Neuronal stem cell (in vitro differentiated cells): Measurements from ENCODE around the gene MGLL.

Experiments
- DNase-seq: peaks from one replicate; pipeline ENCODE4 v3.0.0-alpha.2; 2013; ENCODE audit warnings: low spot score
- H2AFZ ChIP-seq: one replicate; pipeline ENCODE4 v1.6.1; 2013; ENCODE audit warnings: mild to moderate bottlenecking, low read length, inconsistent platforms
- H2AK5ac ChIP-seq: 2 replicates; pipeline ENCODE4 v1.6.1; 2013; ENCODE audit warnings: low read depth, mild to moderate bottlenecking, inconsistent platforms, low read length, moderate library complexity, mixed read lengths
- H2BK120ac ChIP-seq: 2 replicates; pipeline ENCODE4 v1.6.1; 2013; ENCODE audit warnings: low read depth, mild to moderate bottlenecking, inconsistent platforms, low read length, moderate library complexity, mixed read lengths
- H2BK12ac ChIP-seq: one replicate; pipeline ENCODE4 v1.6.1; 2013; ENCODE audit warnings: low read length, inconsistent platforms
- H2BK15ac ChIP-seq: 2 replicates; pipeline ENCODE4 v1.6.1; 2013; ENCODE audit warnings: mild to moderate bottlenecking, low read length, inconsistent platforms, mixed read lengths
- H2BK5ac ChIP-seq: one replicate; pipeline ENCODE4 v1.6.1; 2013; ENCODE audit warnings: inconsistent platforms, mild to moderate bottlenecking, low read length, moderate library complexity
- H3K14ac ChIP-seq: one replicate; pipeline ENCODE4 v1.6.1; 2013; ENCODE audit warnings: low read length, inconsistent platforms
- H3K18ac ChIP-seq: 2 replicates; pipeline ENCODE4 v1.6.1; 2013; ENCODE audit warnings: low read length, inconsistent platforms
- H3K23ac ChIP-seq: 2 replicates; pipeline ENCODE4 v1.6.1; 2013; ENCODE audit warnings: low read depth, mild to moderate bottlenecking, mixed read lengths, low read length, inconsistent platforms; ENCODE audit not compliant: poor library complexity
- H3K27ac ChIP-seq: replicated peaks from 3 replicates; pipeline ENCODE4 v1.5.1; 2013; ENCODE audit warnings: low read length, inconsistent platforms
- H3K27me3 ChIP-seq, 3 experiments: 2 replicates each; pipeline ENCODE4 v1.6.1; 2013; ENCODE audit warnings: low read length in 3 of 3, mild to moderate bottlenecking in 2 of 3, inconsistent platforms in 1 of 3, low read depth in 1 of 3, mixed read lengths in 1 of 3, moderate library complexity in 1 of 3; ENCODE audit not compliant: control insufficient read depth in 3 of 3, insufficient read depth in 3 of 3
- H3K36me3 ChIP-seq, 2 donors: replicated peaks in 1 of 2; 2 replicates each; pipeline ENCODE4 v1.6.1; 2013; ENCODE audit warnings: low read length in 2 of 2; ENCODE audit not compliant: control insufficient read depth in 2 of 2, insufficient read depth in 2 of 2
- H3K4ac ChIP-seq: 2 replicates; pipeline ENCODE4 v1.6.1; 2013; ENCODE audit warnings: inconsistent platforms, mild to moderate bottlenecking, low read length, moderate library complexity
- H3K4me1 ChIP-seq, 2 donors: 1 replicate in 1 of 2; 2 replicates in 1 of 2; pipeline ENCODE4 v1.6.1; 2013; ENCODE audit warnings: low read length in 2 of 2, low read depth in 1 of 2; ENCODE audit not compliant: control insufficient read depth in 2 of 2, insufficient read depth in 1 of 2
- H3K4me2 ChIP-seq: one replicate; pipeline ENCODE4 v1.6.1; 2013; ENCODE audit warnings: mild to moderate bottlenecking, low read length, inconsistent platforms; ENCODE audit not compliant: insufficient read depth, poor library complexity, severe bottlenecking
- H3K4me3 ChIP-seq, 2 donors: 2 replicates each; pipeline ENCODE4 v1.5.1; 2013; ENCODE audit warnings: low read length in 2 of 2, mild to moderate bottlenecking in 2 of 2, inconsistent platforms in 1 of 2, moderate library complexity in 1 of 2
- H3K79me1 ChIP-seq: one replicate; pipeline ENCODE4 v1.6.1; 2013; ENCODE audit warnings: low read depth, mild to moderate bottlenecking, inconsistent platforms, low read length, moderate library complexity
- H3K9ac ChIP-seq: one replicate; pipeline ENCODE4 v1.6.1; 2013; ENCODE audit warnings: mild to moderate bottlenecking, low read depth, low read length, inconsistent platforms; ENCODE audit not compliant: poor library complexity
- H3K9me3 ChIP-seq, 2 donors: replicated peaks in 1 of 2; 2 replicates each; pipeline versions ENCODE3 to v1.6.1; 2013; ENCODE audit warnings: low read length in 2 of 2, mild to moderate bottlenecking in 2 of 2, inconsistent platforms in 1 of 2, low read depth in 1 of 2, mixed read lengths in 1 of 2, moderate library complexity in 1 of 2; ENCODE audit not compliant: control insufficient read depth in 2 of 2, insufficient read depth in 1 of 2
- H4K8ac ChIP-seq: one replicate; pipeline ENCODE4 v1.6.1; 2013; ENCODE audit warnings: low read depth, mild to moderate bottlenecking, inconsistent platforms, low read length, moderate library complexity
- H4K91ac ChIP-seq: one replicate; pipeline ENCODE4 v1.6.1; 2013; ENCODE audit warnings: low read length, low read depth, mild to moderate bottlenecking, inconsistent platforms; ENCODE audit not compliant: poor library complexity
- WGBS, 2 donors: extraction: QIAGEN DNeasy Blood & Tissue Kit; methylation state at CpG; one replicate each; pipeline ENCODE4 v1.1.7; 2013; ENCODE audit warnings: missing lambda C conversion rate in 2 of 2, mixed read lengths in 1 of 2; ENCODE audit not compliant: insufficient read length in 2 of 2, insufficient replicate concordance in 1 of 2; ENCODE audit errors: extremely low coverage in 2 of 2; 5-methylcytosine and 5-hydroxymethylcytosine counted together

The MGLL gene

DNA sequence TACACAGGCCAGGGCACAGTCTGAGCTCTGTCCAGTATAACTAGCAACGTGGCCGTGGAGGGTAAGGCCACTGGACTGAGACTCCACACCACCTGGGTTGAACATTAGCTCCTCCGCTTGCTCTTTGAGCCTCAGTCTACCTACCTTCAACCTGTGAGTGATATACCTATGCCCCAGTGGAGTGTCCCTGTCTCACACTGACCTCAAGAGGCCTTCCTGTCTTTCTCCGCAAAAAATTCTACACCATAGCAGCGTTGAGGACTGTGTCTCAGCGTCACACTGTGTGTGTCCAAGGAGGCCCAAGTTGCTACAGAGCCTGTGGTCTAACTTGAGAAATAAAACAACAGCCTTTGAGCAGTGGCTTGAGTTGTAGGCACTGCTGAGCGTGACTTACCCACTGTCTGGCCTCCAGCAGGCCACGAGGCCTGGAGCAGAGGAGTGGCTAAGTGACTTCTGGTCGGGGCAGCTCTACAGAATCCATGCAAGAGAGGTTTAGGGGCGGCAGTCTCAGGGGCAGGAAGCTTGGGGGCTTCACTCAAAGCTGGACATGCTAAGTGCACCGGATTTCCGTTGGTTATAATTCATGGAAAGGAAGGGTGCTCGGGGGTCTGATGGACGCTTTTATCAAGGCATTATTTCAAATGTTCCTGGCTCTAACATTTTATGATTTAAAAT is 2.0 kb upstream of the MGLL start:
- H3K14ac ChIP-seq: no peak overlapping the region
- peaks cover 0 to 5% of the 10 kb centered on the region in 2 donors for H3K9me3 ChIP-seq
- peaks cover 11 to 65% (median 30%) of the 10 kb centered on the region in 3 experiments for H3K27me3 ChIP-seq
- no peak overlapping the region for H3K4me3 ChIP-seq
- H3K79me1 ChIP-seq: peaks cover 1% of the 10 kb centered on the region
- H3K27ac ChIP-seq: no peak overlapping the region
- no peak for DNase-seq
- H2BK120ac ChIP-seq: no peak overlapping the region
- H3K4me2 ChIP-seq: no peak overlapping the region
- no peak overlapping the region for H3K4ac ChIP-seq
- no peak overlapping the region for H3K23ac ChIP-seq
- no peak overlapping the region for H2AFZ ChIP-seq
- no peak overlapping the region for H4K91ac ChIP-seq
- no CpG with 5 or more reads among the region's 14 CpGs for WGBS, 2 donors
- H2AK5ac ChIP-seq: no peak overlapping the region
- no peak overlapping the region for H2BK12ac ChIP-seq
- H3K36me3 ChIP-seq: no peaks in the 10 kb centered on the region
- no peak overlapping the region for H3K9ac ChIP-seq
- H2BK5ac ChIP-seq: no peak overlapping the region
- H2BK15ac ChIP-seq: no peak overlapping the region
- no peak overlapping the region for H4K8ac ChIP-seq
- H3K18ac ChIP-seq: no peak overlapping the region
- H3K4me1 ChIP-seq: peaks cover 1 to 4% of the 10 kb centered on the region in 2 donors

DNA sequence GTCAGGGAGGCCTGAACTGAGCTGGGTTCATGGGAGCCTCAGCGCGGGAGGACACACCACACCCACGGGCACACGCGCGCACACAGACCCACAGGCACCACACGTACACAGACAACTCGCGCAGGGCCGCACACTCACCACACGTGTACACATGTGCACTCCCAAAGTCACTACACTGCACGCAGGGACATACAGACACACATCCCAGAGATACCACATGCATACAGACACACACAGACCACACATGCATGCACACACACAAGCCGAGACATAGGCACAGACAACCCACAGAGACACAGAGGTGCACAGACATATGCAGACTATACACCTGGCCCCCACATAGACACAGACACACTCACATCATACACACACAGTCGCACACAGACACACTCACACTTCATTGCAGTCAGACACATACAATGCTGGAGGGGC is 1.1 kb upstream of the MGLL start:
- Histone ChIP-seq H3K27me3 (peaks cover 11 to 72% (median 30%) of the 10 kb centered on the region in 3 experiments), H3K9ac (peak overlapping the region; percentile 83), H2BK120ac (no peak overlapping the region), H3K23ac (no peak overlapping the region), H2BK12ac (no peak overlapping the region), H3K36me3 (no peaks in the 10 kb centered on the region), H2AK5ac (peak overlapping the region; percentile 8), H3K18ac (peak overlapping the region; percentile 66), H3K4ac (no peak overlapping the region), H3K9me3 (peaks cover 0 to 4% of the 10 kb centered on the region in 2 donors), H3K79me1 (peaks cover 1% of the 10 kb centered on the region), H2BK5ac (no peak overlapping the region), H2AFZ (no peak overlapping the region), H3K14ac (peak overlapping the region; percentile 100), H2BK15ac (peak overlapping the region; percentile 6), H4K91ac (no peak overlapping the region), H4K8ac (peak overlapping the region; percentile 98), H3K4me1 (peaks cover 1 to 4% of the 10 kb centered on the region in 2 donors), H3K27ac (no peak overlapping the region), H3K4me2 (peak overlapping the region; percentile 99), H3K4me3 (peak overlapping the region in 1 of 2 donors; percentile 60)
- WGBS, 2 donors: no CpG with 5 or more reads among the region's 14 CpGs
- DNase-seq: no peak

DNA sequence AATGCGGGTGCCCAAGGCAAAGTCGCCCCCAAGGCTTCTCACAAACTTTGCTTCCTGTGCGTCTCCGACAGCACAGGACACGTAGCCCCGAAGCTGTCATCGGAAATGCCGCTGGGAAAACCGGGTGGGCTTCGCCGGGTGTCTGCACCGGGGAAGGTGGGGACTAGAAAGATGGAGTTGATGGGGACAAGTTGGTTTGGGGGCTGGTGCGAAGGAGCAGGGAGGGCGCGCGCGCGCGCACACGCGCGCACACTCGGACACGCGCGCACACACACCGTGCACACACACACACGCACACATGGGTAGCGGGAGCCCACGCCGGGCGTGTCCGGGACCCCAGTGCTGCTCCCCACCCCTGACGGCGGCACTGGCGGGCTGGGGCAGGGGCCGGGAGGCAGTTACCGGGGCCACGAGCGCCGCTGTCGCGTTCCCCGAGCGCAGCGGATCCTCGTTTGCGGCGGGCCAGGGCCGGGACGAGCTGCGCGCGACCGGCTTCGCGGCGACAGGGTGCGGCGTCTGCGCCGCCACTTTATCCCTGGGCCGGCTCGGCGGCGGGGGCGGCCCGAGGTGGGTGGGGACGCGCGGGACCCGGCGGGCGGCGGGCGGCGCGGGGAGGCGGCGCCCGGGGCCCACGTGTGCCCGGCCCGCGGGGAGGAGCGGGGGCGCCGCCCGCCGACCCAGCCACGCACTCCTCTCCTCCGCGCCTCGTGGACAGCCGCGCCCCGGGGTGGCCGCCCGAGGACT is 539 bp upstream of the MGLL start:
- peak overlapping the region; percentile 100 for H3K14ac ChIP-seq
- no peak overlapping the region for H2BK5ac ChIP-seq
- H3K9ac ChIP-seq: peak overlapping the region; percentile 83
- H2AK5ac ChIP-seq: peak overlapping the region; percentile 8
- H3K4ac ChIP-seq: no peak overlapping the region
- no peak overlapping the region for H4K91ac ChIP-seq
- peaks cover 1 to 4% of the 10 kb centered on the region in 2 donors for H3K4me1 ChIP-seq
- H3K27ac ChIP-seq: no peak overlapping the region
- H3K23ac ChIP-seq: peak overlapping the region; percentile 34
- peak overlapping the region; percentile 85 for H2AFZ ChIP-seq
- peak; percentile 15 for DNase-seq
- peak overlapping the region; percentile 66 for H3K18ac ChIP-seq
- H2BK12ac ChIP-seq: no peak overlapping the region
- peak overlapping the region; percentile 20 for H2BK15ac ChIP-seq
- H3K4me2 ChIP-seq: peak overlapping the region; percentile 99
- H4K8ac ChIP-seq: no peak overlapping the region
- H3K9me3 ChIP-seq: peaks cover 0 to 2% of the 10 kb centered on the region in 2 donors
- no peak overlapping the region for H2BK120ac ChIP-seq
- peak overlapping the region; percentile 36 to 94 for H3K4me3 ChIP-seq
- no peaks in the 10 kb centered on the region for H3K36me3 ChIP-seq
- no CpG with 5 or more reads among the region's 99 CpGs for WGBS, 2 donors
- H3K79me1 ChIP-seq: peaks cover 1% of the 10 kb centered on the region
- H3K27me3 ChIP-seq: peaks cover 11 to 73% (median 30%) of the 10 kb centered on the region in 3 experiments

DNA sequence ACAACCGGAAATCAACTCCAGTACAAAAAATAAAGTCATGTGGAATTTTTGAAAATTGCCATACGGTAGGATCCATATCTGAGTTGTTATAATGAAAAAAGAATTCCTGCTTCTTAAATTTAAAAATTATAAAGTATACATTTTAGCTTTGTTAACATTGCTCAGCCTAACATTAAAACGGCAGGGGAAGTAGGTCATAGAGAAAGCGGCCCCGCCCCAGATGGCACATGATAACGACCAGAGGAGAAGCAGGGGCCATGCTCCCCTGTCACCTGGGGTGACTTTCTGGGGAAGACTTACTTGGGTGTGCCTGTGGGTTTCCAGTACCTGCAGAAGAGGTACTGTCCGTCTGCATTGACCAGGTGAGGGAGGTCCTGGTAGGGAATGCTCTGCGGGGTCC is 921 bp downstream of the MGLL start:
- Histone ChIP-seq H3K36me3 (no peaks in the 10 kb centered on the region), H2BK120ac (no peak overlapping the region), H3K27ac (no peak overlapping the region), H4K91ac (no peak overlapping the region), H3K27me3 (peaks cover 11 to 81% (median 30%) of the 10 kb centered on the region in 3 experiments), H3K4me2 (no peak overlapping the region), H3K14ac (no peak overlapping the region), H3K9me3 (peaks cover 0 to 2% of the 10 kb centered on the region in 2 donors), H2AK5ac (no peak overlapping the region), H3K79me1 (peaks cover 1% of the 10 kb centered on the region), H3K4me1 (peaks cover 1 to 4% of the 10 kb centered on the region in 2 donors), H2BK5ac (no peak overlapping the region), H2BK12ac (no peak overlapping the region), H3K9ac (no peak overlapping the region), H3K4me3 (no peak overlapping the region), H2BK15ac (no peak overlapping the region), H3K4ac (no peak overlapping the region), H4K8ac (no peak overlapping the region), H3K23ac (no peak overlapping the region), H2AFZ (no peak overlapping the region), H3K18ac (no peak overlapping the region)
- no CpG with 5 or more reads among the region's 8 CpGs for WGBS, 2 donors
- no peak for DNase-seq
